ENCODE data around the gene VPS45. TPM values are rescaled to one million over a fixed set of nuclear protein-coding genes. Genes with fewer than 3 reads are reported as not detected.
A peak's percentile ranks its signal among the peaks of the same experiment; 100 is the strongest.

The VPS45 gene
- total and polyA plus RNA-seq, 2 donors = 28.8 to 102 TPM

DNA sequence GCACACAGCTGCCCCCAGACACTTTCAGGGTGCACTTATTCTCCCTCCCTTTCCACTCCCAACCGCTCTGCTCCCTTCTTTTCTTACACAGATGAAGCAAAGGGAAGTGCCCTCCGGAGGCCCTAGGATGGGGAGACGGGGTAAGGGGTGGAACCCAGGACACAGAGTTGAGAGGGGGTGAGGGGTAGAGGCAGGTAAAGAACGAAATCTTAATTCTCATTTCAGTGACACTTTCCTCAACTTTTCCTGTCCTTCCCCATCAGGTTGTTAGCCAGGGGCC is 94.9 kb downstream of the VPS45 start:
- no peaks in the 10 kb centered on the region for H3K4me1 ChIP-seq (ENCODE audit: insufficient read depth)
- no peaks in the 10 kb centered on the region for H3K36me3 ChIP-seq (ENCODE audit: insufficient read depth)
- no peak overlapping the region for H3K4me3 ChIP-seq (ENCODE audit: low read depth, low read length)
- DNase-seq (ENCODE audit: extremely low spot score) = no peak
- 21% methylated on average over 4 of the region's 4 CpGs for WGBS
- peak overlapping the region; percentile 86 for H3K27ac ChIP-seq (ENCODE audit: low read depth)

DNA sequence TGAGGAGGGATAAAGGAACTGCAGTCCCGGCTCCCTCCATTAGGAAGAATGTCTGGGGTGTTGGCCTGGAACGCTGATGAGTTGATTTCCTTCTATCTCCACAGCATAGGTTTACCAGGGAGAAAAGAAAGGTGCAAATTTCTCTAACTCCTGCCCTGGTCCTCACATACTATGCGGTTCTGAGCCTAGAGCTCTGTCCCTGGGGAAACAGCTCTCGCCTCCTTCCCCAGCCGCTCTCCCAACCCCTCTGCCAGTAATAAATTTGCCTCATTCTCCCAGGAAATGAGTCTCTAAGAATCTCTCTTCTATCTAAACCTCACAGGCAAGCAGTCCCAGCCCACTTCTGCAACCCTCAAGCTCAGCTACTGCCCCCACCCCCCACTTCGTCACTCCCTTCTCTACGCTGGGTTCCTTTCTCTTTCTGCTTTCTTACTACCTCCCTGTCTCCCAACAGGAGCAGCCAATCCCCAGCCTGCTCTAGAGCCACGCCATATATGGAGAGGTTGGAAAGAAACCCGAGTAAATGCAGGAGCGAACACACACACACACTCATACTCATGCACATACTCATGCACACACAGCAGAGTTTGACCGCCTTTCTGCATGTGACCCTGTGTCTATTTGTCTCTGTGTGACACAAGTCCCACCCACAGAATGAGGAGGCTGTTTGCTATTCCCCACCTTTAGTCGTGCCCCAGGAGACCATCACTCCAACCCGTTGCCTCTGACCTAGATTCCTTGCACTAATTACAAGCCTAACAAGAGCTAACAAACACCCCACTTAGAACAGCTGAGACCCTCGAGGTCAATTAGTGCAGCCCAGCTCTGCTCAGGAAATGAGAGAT is 95.5 kb downstream of the VPS45 start:
- Histone ChIP-seq H3K36me3 (ENCODE audit: insufficient read depth) (no peaks in the 10 kb centered on the region), H3K27ac (ENCODE audit: low read depth) (peak overlapping the region; percentile 86), H3K4me1 (ENCODE audit: insufficient read depth) (no peaks in the 10 kb centered on the region), H3K4me3 (ENCODE audit: low read depth, low read length) (no peak overlapping the region)
- WGBS = 7% methylated on average over 14 of the region's 14 CpGs
- DNase-seq (ENCODE audit: extremely low spot score) = peak; percentile 94

DNA sequence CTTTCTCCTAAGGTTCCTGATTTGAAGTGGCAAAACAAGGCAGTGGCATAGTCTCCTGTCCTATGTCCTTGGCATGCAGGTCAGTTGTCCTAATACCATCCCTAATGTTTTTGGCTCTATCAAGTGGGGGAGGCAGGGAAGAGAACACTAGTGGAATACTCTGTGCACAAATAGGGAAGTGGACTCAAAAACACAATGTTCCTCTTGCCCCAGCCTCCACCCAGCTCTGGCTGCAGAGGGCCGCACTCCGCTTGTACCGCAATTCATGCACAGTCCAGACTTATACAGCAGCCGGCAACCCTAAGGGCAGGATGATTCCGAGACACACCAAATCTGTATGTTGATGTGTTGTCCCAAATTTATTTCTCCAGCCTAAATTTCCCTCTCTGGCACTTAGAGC is 96.6 kb downstream of the VPS45 start:
- no peak overlapping the region for H3K4me3 ChIP-seq (ENCODE audit: low read depth, low read length)
- H3K36me3 ChIP-seq (ENCODE audit: insufficient read depth) = no peaks in the 10 kb centered on the region
- no peaks in the 10 kb centered on the region for H3K4me1 ChIP-seq (ENCODE audit: insufficient read depth)
- 92% methylated on average over 5 of the region's 5 CpGs for WGBS
- H3K27ac ChIP-seq (ENCODE audit: low read depth) = no peak overlapping the region
- no peak for DNase-seq (ENCODE audit: extremely low spot score)

DNA sequence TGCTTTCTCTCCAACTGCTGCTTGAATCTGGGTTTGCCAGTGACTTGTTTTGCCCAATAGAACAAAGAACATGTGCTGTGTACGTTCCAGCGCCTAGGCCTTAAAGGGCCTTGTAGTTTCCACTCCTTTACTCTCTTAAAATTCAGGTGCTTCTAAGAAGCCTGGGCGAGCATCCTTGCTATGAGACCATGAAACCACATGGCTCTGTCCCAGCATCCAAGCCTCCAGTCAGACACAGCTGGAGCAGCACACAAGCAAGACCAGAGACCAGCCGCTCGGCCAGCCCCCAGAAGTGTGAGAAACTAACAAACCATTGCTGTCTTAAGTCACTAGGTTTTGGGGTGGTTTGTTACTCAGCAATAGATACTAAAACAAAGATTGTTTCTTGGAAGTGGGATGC is 97.2 kb downstream of the VPS45 start:
- no peaks in the 10 kb centered on the region for H3K36me3 ChIP-seq (ENCODE audit: insufficient read depth)
- DNase-seq (ENCODE audit: extremely low spot score) = no peak
- 77% methylated on average over 5 of the region's 5 CpGs for WGBS
- H3K4me3 ChIP-seq (ENCODE audit: low read depth, low read length) = no peak overlapping the region
- H3K4me1 ChIP-seq (ENCODE audit: insufficient read depth) = no peaks in the 10 kb centered on the region
- H3K27ac ChIP-seq (ENCODE audit: low read depth) = no peak overlapping the region

DNA sequence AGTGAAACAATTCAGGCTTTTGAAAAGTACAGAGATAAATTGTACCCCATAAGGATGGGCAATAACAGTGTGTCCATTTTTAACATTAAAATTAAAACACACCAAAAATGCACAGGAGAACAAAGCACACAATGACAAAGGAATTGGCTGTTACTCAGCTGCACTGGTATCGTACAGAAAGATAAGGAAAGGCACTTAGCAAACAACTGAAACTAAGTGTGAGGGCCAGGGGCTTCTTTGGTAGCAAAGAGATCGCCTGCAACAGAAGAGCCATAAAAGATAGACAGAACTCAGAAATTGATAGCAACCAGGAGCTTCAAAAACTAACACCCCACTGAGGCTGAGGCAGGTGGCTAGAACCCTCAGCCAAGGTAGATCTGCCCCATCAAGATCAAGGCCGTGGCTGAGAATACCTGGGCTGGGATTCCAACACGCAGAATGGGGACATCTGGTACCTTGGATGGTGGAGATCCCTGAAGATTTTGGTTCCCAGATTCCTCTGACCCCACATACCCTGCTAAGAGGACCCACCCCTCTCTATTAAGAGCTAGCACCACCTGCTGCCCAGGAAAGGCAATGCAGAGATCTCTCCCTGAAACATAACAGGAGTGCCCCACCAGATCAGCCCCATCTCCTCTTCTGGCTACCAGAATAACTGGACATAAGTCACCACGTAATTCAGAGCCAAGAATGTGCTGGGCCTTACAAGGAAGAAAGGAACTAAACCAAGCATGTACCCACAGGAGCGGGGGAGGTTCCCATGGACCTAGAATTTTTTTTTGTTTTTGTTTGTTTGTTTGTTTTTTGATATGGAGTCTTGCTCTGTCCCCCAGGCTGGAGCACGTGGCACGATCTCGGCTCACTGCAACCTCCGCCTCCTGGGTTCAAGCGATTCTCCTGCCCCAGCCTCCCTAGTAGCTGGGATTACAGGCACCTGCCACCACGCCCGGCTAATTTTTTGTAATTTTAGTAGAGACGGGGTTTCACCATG is 98.3 kb downstream of the VPS45 start:
- Histone ChIP-seq H3K4me1 (ENCODE audit: insufficient read depth) (no peaks in the 10 kb centered on the region), H3K27ac (ENCODE audit: low read depth) (no peak overlapping the region), H3K4me3 (ENCODE audit: low read depth, low read length) (no peak overlapping the region), H3K36me3 (ENCODE audit: insufficient read depth) (no peaks in the 10 kb centered on the region)
- no peak for DNase-seq (ENCODE audit: extremely low spot score)
- WGBS = 74% methylated on average over 14 of the region's 14 CpGs

DNA sequence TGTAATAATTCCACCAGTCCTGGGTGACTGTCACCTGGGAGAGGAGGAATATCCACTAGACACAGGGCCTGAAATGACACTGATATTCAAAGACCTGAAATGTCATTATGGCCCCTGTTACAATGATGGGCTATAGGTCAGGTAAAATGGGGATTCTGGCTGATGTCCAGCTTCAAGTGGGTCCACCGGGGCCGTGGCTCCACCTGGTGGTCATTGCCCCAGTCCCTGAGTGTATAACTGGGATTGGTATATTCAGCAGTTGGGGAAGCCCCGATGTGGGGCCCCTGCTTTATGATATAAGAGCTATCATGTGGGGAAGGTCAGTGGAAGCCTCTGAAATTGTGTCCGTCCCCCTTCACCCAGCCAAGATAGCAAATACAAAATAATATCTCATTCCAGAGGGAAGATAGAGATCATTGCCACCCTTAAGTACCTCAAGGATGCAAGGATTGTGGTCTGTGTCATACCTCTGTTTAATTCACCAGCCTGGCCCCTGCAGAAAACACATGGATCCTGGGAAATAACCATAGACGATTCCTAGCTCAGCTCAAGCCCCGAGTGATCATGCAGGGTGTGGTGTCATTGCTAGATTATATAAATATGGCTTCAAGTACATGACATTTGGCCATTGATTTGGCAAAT is 101.5 kb downstream of the VPS45 start:
- Histone ChIP-seq H3K27ac (ENCODE audit: low read depth) (no peak overlapping the region), H3K36me3 (ENCODE audit: insufficient read depth) (no peaks in the 10 kb centered on the region), H3K4me1 (ENCODE audit: insufficient read depth) (no peaks in the 10 kb centered on the region), H3K4me3 (ENCODE audit: low read depth, low read length) (no peak overlapping the region)
- WGBS = 13% methylated on average over 6 of the region's 6 CpGs
- DNase-seq (ENCODE audit: extremely low spot score) = no peak

DNA sequence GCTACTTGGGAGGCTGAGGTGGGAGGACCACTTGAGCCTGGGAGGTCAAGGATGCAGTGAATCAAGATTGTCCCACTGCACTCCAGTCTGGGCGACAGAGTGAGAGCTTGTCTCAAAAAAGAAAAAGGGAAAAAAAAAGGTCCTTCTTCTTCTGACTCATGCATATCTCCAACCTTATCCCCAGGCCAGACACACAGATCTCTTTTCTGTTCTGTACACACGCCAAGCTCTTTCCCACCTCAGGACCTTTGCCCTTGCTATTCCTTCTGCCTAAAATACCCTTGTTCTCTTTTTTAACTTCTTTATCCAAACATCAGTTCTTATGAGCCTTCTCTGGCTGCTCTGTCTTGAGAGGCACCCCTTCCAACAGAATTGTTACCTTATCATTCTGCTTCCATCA is 104.2 kb downstream of the VPS45 start:
- Histone ChIP-seq H3K4me1 (ENCODE audit: insufficient read depth) (no peaks in the 10 kb centered on the region), H3K36me3 (ENCODE audit: insufficient read depth) (no peaks in the 10 kb centered on the region), H3K27ac (ENCODE audit: low read depth) (no peak overlapping the region), H3K4me3 (ENCODE audit: low read depth, low read length) (no peak overlapping the region)
- 82% methylated on average over 2 of the region's 2 CpGs for WGBS
- DNase-seq (ENCODE audit: extremely low spot score) = no peak

DNA sequence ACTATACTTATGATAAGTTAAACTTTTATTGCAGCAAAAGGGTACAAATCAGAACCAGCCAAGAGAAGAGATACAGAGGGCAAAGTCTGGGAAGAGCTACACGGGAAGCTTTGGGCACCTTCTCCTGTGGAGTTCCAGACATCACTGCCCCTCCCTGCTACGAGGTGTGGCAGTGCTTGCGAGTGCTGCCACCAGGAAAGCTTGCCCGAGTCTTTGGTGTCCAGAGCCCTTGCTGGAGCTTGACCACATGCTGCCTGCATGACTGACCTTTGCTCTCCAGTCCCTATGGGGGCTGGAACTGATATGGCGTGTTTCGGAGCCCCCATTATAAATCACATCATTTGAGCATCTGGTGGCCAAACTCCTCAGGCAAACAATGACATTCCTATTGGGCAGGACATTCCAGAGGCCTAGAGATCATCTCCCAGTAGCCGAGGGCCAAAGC is 105.6 kb downstream of the VPS45 start:
- no peak overlapping the region for H3K27ac ChIP-seq (ENCODE audit: low read depth)
- H3K4me3 ChIP-seq (ENCODE audit: low read depth, low read length) = no peak overlapping the region
- no peaks in the 10 kb centered on the region for H3K4me1 ChIP-seq (ENCODE audit: insufficient read depth)
- WGBS = 72% methylated on average over 7 of the region's 7 CpGs
- no peaks in the 10 kb centered on the region for H3K36me3 ChIP-seq (ENCODE audit: insufficient read depth)
- no peak for DNase-seq (ENCODE audit: extremely low spot score)

DNA sequence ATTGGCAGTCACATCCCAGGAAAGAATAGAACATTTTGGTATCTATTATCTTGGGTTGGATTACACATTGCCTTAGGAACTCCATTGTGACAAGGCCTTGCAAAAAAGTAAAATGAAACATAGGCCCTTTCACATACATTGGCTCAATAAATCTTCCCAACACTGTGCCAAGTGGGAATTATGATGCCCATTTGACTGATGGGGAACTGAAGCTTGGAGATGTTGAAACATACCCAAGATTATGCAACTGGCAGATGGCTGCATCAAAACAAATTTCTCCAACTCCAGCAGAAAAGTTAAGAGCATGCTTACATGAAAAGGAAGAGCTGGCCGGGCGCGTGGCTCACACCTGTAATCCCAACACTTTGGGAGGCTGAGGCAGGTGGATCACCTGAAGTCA is 109.0 kb downstream of the VPS45 start:
- Histone ChIP-seq H3K36me3 (ENCODE audit: insufficient read depth) (no peaks in the 10 kb centered on the region), H3K4me1 (ENCODE audit: insufficient read depth) (no peaks in the 10 kb centered on the region), H3K27ac (ENCODE audit: low read depth) (no peak overlapping the region), H3K4me3 (ENCODE audit: low read depth, low read length) (no peak overlapping the region)
- no peak for DNase-seq (ENCODE audit: extremely low spot score)
- WGBS = 89% methylated on average over 3 of the region's 3 CpGs

DNA sequence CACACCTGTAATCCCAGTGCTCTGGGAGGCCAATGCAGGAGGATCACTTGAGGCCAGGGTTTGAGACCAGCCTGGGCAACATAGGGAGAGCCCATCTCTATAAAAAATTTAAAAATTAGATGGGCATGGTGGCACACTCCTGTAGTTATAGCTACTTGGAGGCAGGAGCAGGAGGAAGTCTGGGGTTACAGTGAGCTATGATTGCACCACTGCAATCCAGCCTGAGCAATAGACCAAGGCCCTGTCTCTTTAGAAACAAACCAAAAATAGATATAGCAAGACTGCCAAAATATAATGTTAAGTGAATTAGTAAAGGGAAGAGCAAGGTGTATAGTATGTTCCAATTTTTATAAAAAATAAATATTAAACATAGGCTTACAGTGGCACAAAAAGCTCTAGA is 111.0 kb downstream of the VPS45 start:
- DNase-seq (ENCODE audit: extremely low spot score) = no peak
- H3K27ac ChIP-seq (ENCODE audit: low read depth) = no peak overlapping the region
- H3K36me3 ChIP-seq (ENCODE audit: insufficient read depth) = no peaks in the 10 kb centered on the region
- H3K4me3 ChIP-seq (ENCODE audit: low read depth, low read length) = no peak overlapping the region
- H3K4me1 ChIP-seq (ENCODE audit: insufficient read depth) = no peaks in the 10 kb centered on the region

DNA sequence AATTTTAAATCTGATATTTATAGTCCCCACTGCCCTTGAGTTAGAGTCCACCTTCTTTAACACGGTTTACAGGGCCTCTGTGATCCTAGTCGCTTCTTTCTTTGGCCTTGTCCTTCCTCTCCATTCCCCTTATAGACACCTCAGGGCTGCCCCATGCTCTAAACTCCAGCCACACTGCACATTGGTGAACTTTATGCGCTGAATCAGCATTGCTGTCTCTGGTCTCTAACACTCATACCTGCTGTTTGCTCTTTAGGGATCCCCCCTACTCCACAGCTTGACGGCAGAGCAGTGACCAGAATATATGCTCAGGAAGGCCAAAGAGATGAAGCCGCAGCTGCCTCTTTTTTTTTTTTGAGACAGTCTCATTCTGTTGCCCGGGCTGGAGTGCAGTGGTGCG is 112.3 kb downstream of the VPS45 start:
- Histone ChIP-seq H3K4me1 (ENCODE audit: insufficient read depth) (no peaks in the 10 kb centered on the region), H3K27ac (ENCODE audit: low read depth) (no peak overlapping the region), H3K36me3 (ENCODE audit: insufficient read depth) (no peaks in the 10 kb centered on the region), H3K4me3 (ENCODE audit: low read depth, low read length) (no peak overlapping the region)
- DNase-seq (ENCODE audit: extremely low spot score) = no peak
- WGBS = 87% methylated on average over 7 of the region's 7 CpGs

DNA sequence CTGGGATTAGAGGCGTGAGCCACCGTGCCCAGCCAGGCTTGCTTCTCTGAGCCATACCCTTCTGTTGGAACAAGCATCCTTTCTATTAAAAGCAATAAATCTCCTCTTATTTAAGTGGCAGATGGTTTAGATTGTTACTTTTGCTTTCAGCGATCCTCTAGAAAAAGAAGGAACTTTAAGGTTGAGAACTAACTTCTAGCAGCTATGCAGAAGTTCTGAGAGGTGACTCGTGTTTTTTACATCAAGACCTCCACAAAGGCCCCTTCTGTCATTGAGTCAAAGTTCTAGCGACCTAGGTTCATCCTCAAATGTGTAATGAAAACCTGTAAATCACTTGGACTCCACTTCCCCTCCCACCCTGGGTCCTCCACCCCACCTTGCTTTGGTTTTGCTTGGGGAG is 112.9 kb downstream of the VPS45 start:
- Histone ChIP-seq H3K36me3 (ENCODE audit: insufficient read depth) (no peaks in the 10 kb centered on the region), H3K4me1 (ENCODE audit: insufficient read depth) (no peaks in the 10 kb centered on the region), H3K4me3 (ENCODE audit: low read depth, low read length) (no peak overlapping the region), H3K27ac (ENCODE audit: low read depth) (no peak overlapping the region)
- DNase-seq (ENCODE audit: extremely low spot score) = no peak
- WGBS = 68% methylated on average over 5 of the region's 5 CpGs

DNA sequence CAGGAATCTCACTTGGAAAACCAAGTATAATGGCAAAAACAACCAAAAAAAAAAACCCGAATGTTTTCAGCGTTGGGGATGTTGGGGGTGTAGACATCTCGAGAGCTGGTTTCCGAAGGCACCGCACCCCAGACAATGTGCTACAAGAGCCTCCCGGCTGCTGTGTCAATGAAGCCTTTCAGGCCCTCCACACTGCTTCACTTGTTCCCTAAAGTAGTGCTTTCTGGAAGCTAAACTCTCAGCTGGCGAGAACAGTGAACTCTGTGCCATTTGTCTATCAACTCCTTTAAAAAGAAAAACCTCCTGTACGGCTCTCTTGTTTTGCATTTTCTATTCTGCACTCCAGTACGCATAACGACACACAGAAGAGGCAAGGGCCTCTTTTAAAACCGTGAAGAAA is 114.7 kb downstream of the VPS45 start:
- H3K36me3 ChIP-seq (ENCODE audit: insufficient read depth) = no peaks in the 10 kb centered on the region
- H3K27ac ChIP-seq (ENCODE audit: low read depth) = no peak overlapping the region
- no peak for DNase-seq (ENCODE audit: extremely low spot score)
- 84% methylated on average over 11 of the region's 11 CpGs for WGBS
- H3K4me1 ChIP-seq (ENCODE audit: insufficient read depth) = no peaks in the 10 kb centered on the region
- H3K4me3 ChIP-seq (ENCODE audit: low read depth, low read length) = no peak overlapping the region

DNA sequence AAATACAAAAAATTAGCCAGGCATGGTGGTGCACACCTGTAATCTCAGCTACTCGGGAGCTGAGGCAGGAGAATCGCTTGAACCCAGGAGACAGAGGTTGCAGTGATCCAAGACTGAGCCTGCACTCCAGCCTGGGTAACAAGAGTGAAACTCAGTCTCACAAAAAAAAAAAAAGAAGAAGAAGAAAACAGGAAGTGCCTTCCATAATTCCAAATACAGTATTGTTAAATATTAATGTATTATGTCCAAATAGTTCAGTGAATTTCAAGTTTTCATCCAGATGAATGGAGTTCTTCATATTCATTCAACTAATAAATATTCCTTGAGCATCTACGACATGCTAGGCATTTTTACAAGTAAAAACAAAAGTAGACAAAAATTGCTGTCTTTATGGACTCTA is 115.5 kb downstream of the VPS45 start:
- no peak for DNase-seq (ENCODE audit: extremely low spot score)
- Histone ChIP-seq H3K4me1 (ENCODE audit: insufficient read depth) (no peaks in the 10 kb centered on the region), H3K36me3 (ENCODE audit: insufficient read depth) (no peaks in the 10 kb centered on the region), H3K27ac (ENCODE audit: low read depth) (no peak overlapping the region), H3K4me3 (ENCODE audit: low read depth, low read length) (no peak overlapping the region)
- 80% methylated on average over 3 of the region's 3 CpGs for WGBS
